Embryonic facial prominence (tissue), 1 donor: ENCODE results near the gene COG8.
"Not testable (repeated sequence)": the region's sequence is repeated elsewhere in the genome, so short reads cannot be mapped to it uniquely, and the experiment has no call there.

Experiments used
- DNase-seq: peaks from one replicate; pipeline ENCODE4 v3.0.0-alpha.2; 2016; ENCODE audit errors: extremely low spot score

The COG8 gene

GRCh38 chr16:69339289-69340094, at the start of gene COG8, which contains the start of gene NIP7:
TSS of gene COG8 (minus strand) at chr16:69339564. CDS start at chr16:69339552, 12 bp downstream.
TSS of gene NIP7 (plus strand) at chr16:69339772. CDS start at chr16:69339830, 58 bp downstream.
- DNase-seq: peak; percentile 98

- DNase-seq: no peak
These were observed 47.2 kb upstream of the COG8 start for GRCh38 chr16:69386596-69386995.

GRCh38 chr16:69384974-69385373, 45.6 kb upstream of the COG8 start:
- no peak for DNase-seq

GRCh38 chr16:69382421-69382820, 43.1 kb upstream of the COG8 start:
- DNase-seq: no peak

- no peak for DNase-seq
These were observed 41.9 kb upstream of the COG8 start for GRCh38 chr16:69381231-69381630.

GRCh38 chr16:69378760-69379159, 39.4 kb upstream of the COG8 start:
- DNase-seq: no peak

GRCh38 chr16:69378036-69378435, 38.7 kb upstream of the COG8 start:
- DNase-seq: no peak

GRCh38 chr16:69376393-69377059, 37.2 kb upstream of the COG8 start:
- DNase-seq: no peak

- no peak for DNase-seq
These were observed 33.7 kb upstream of the COG8 start for GRCh38 chr16:69373019-69373418.

- no peak for DNase-seq
These were observed 32.2 kb upstream of the COG8 start for GRCh38 chr16:69371564-69371963.

GRCh38 chr16:69368866-69369265, 29.5 kb upstream of the COG8 start:
- DNase-seq: no peak

GRCh38 chr16:69367980-69368379, 28.6 kb upstream of the COG8 start:
- DNase-seq: no peak

GRCh38 chr16:69366431-69366830, 27.1 kb upstream of the COG8 start:
- DNase-seq: no peak

- DNase-seq: no peak
These were observed 26.5 kb upstream of the COG8 start for GRCh38 chr16:69365901-69366300.

GRCh38 chr16:69364088-69364487, 24.7 kb upstream of the COG8 start:
- no peak for DNase-seq

- DNase-seq: no peak
These were observed 23.9 kb upstream of the COG8 start for GRCh38 chr16:69363281-69363717.

GRCh38 chr16:69360070-69360469, 20.7 kb upstream of the COG8 start:
- not testable (repeated sequence) for DNase-seq

GRCh38 chr16:69351309-69352027, 12.1 kb upstream of the COG8 start, which contains the start of gene TMED6:
TSS of gene TMED6 (minus strand) at chr16:69351786. CDS start at chr16:69351753, 33 bp downstream.
- no peak for DNase-seq

GRCh38 chr16:69350536-69351133, 11.3 kb upstream of the COG8 start:
- no peak for DNase-seq

GRCh38 chr16:69349536-69349935, 10.2 kb upstream of the COG8 start:
- DNase-seq: no peak

GRCh38 chr16:69348222-69348621, 8.9 kb upstream of the COG8 start:
- no peak for DNase-seq

- DNase-seq: no peak
These were observed 7.3 kb upstream of the COG8 start for GRCh38 chr16:69346683-69347082.
